Measurements from ENCODE around the gene KLK12.

GRCh38 chr19:51065221-51065960 is 30.6 kb upstream of the KLK12 start:
- TF ChIP-seq EZH2 (optimal IDR thresholded peaks at IDR 0.05; ENCODE audit: low read depth, low read length) = no peak
- no peak for TF ChIP-seq CTCF (IDR thresholded peaks at IDR 0.05; ENCODE audit: low read length)
- TF ChIP-seq EZH2phosphoT487 (IDR thresholded peaks at IDR 0.05; ENCODE audit: low read length) = no peak
